HG03103 (cell line): Measurements from ENCODE around the gene FLNC.

ENCODE experiments used
- ATAC-seq: cut with Tn5 transposase; IDR thresholded peaks from one replicate; pipeline ENCODE4 v1.9.1; 2021; ENCODE audit warnings: low read depth; ENCODE audit not compliant: unreplicated experiment

Gene FLNC

DNA sequence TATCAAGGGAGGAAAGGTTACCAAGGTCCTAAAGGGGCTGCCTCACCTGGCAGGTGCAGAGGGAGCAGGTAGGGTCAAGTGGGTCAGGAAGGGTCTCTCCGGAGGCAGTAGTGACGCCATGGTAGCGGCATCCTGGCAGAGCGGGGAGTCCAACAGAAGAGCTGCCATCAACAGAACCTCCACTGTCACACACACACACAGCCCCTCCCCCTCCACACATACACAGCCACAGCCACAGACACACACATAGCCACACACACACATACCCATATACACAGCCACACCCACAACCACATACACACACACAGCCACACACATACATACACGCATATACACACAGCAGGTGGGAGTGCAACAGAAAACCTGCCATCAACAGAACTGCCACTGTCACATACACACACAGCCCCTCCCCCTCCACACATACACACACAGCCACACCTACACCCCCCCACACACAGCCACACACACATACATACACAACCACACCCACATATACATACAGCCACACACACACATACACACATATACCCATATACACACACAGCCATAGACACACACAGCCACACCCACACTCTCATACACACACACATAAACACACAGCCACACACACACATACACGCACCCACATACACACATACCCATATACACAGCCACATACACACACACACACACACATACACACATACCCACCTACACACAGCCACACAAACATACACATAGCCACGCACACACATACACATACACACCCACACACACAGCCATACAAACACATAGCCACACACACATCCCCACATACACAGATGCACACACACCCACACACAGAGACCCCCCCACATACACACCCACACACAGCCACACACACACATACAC is 57.2 kb downstream of the FLNC start:
- ATAC-seq: no peak

DNA sequence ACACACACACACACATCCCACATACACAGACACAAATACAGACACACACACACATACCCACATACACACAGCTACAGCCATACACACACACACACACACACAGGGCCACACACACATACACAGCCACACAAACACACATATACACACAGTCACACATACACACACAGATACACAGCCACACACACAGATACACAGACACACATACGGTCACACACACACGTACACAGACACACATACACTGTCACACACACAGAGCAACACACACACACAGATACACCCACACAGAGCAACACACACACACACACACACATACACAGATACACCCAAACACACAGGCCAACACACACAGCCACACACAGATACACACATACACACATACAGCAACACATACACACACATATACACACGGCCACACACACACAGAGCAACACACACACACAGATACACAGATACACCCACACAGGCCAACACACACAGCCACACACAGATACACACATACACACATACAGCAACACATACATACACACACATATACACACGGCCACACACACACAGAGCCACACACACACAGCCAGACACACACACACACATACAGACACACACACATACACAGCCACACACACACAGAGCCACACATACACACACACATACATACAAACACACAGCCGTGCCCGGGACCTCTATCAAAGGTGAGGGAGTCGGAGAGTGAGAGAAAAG is 58.0 kb downstream of the FLNC start:
- ATAC-seq: no peak

DNA sequence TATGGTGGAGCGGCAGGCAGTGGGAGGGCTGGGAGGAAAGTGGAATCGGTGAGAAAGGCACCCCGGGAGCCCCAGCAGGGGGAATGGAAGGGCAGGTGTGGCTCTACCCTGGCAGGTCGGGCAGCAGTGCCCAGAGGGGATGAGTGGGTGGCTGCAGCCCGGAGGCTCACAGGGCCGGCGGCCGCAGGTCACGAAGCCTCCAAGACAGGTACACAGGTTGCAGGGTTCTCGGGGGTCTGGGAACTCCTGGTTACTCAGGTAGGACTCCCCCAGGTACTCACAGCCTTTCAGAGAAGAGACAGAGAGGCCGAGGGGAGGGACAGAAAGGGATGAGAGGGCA is 58.5 kb downstream of the FLNC start:
- ATAC-seq: no peak

DNA sequence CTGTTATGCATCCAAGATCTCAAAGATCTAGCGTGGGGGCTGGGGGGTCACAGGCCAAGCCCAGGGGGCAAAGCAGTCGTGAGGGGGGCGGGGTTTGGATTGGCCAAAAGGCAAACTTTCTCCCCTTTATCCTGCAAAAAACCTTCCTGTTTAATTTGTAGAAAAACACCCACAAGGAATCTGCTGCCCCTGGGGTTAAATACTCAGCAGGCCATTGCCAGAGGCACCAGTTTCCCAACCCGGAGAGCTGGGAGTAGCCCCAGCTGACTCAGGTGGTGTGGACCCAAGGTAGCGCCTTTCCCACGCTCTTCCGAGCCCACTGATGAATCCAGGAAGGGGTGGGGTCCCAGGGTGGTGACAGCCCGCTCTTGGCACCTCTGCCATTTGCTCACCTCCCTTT is 58.9 kb downstream of the FLNC start:
- no peak for ATAC-seq

DNA sequence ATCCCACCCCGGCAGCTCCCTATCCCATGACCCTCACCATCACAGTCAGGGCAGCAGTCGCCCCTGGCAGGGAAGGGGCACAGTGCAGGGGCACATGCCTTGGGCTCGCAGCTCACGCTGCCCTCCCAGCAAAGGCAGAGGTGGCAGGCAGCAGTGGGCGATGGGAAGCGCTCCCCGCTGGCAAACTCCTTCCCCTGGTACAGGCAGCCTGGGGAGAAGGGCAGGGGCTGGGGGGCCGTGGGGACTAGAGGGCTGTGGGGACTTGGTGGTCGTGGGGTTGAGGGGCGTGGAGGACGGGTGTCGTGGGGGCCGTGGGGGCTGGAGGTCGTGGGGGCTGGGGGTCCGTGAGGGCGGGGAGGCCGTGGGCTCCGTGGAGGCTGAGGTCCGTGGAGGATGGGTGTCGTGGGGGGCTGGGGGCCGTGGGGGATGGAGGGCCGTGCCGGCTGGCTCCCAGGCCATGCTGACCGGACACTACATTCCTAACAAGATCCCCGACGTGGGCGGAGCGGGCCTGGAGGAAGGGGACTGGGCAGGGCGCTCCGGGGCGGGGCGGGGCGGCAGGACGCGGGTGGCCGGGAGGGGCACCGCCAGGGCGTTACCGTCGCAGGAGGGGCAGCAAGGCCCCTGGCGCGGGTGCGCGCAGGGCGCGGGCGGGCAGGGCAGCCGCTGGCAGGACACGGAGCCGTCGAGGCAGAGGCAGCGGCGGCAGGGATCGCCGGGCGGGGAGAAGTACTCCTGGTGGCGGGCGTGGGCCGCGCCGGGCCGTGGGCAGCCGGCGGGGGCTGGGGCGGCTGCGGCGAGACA is 60.3 kb downstream of the FLNC start:
- no peak for ATAC-seq

DNA sequence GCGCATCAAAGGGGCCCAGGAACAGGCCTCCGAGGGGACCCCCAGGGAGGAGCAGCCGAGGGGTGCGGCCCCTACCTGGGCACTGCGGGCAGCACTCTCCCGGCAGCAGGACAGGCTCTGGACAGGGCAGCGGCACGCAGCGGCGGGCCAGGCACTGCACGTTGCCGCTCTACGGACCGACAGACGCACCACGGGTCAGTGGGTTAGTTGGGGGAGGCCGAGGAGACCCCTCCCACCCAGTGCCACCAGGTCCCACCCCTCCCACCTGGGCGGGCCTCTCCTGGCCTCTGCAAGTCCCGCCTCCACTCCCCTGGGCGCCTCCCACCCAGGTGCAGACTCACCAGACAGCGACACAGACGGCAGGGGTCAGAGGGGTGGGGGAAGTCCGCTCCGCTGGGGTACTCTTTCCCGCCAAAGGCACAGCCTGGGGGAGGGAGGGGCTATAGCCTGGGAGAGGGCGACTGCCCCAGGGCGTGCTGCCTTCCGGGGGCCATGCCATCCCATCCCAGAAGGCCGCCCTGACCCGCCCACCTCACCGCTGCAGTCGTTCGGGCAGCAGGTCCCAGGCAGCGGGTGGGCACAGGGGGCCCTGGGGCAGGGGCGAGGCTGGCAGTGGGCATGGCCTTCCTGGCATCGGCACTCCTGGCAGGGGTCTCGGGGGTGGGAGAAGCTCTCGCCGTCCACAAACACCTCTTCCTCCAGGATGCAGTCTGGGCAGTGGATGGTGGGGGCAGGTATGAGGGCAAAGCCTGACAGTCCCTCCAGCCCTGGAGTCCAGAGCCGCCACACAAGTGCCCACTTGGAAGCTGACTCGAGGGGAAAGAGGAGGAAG is 61.1 kb downstream of the FLNC start:
- no peak for ATAC-seq

DNA sequence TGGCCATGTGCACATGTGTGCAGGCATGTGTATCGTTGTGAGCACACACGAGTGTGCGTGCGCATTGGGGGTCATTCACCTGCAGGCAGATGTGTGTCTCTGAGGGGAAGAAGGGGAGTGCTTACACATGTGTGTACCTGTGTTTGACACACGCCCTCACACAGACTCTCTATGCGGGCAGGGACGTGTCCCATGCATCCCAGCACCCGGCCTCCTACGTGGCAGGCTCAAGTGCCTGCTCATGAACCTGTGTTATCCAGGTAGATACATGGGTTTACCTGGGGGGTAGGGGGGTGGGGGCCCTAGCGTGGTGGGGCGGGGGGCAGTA is 61.7 kb downstream of the FLNC start:
- ATAC-seq: no peak

DNA sequence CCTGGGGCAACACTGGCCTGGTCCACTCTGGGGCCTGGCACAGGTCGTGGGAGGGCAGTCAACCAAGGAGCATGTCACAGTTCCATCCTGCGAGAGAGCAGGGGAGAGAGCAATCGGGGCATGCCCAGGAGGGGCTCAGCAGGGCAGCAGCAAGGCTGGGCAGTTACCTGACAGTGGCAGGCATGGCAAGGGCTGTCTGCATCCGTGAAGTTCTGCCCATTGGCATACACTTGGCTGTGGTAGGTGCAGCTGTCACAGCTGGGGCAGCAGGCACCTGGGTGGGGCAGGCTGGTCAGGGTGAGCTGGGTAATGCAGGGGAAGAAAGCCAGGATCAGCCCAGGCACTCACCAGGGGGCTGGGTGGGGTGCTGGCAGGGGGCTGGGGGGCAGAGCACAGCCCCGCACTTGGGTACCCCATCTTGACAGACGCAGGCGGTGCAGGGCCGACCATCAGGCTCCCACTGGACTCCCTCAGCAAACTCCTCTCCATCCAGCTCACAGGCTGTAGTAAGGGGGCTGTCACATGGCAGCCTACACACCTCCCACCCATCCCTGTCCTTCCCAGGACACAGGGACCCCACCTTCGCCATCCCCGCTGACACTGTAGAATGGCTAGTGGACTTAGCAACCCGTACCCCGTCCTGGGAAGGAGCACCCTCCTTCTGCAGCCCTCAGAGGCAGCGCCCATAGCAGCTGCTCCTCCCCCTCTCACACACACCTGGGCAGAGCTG is 62.5 kb downstream of the FLNC start:
- ATAC-seq: no peak

DNA sequence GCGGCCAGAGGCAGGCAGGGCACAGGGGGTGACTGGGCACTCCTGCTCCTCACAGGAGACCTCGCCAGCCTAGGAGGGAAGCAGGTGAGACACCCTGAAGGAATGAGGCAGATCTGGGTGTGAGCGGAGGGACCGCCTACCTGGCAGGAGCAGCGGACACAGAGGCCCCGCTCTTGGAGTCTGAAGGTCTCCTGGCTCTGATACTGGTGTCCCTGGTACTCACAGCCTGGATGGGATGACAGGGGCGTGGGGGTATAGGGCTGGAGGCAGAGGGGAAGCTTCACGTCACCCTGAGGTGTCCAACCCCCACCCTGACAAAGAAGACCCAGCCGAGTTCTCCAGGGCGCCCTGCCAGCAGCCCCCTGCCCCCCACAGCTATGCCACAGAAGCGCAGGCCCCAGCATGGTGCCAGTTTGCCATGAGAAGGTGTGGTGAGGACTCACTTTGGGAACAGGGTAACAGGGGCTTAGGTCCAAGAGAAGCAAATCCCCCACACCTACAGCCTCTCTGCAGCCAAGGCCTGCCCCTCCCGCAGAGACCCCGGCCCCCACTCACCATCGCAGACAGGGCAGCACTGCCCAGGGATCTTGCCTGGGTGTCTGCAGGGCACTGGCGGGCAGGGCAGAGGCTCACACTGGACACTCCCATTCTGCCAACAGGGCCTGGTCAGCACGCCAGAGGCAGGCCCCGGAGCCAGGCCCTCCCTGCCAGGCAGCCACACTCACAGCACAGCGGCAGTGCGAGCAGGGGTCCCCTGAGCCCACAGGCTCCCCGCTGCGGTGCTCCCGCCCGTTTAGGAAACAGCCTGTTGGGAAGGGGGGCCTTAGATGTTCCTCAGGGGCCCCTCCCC is 63.3 kb downstream of the FLNC start:
- ATAC-seq: no peak

DNA sequence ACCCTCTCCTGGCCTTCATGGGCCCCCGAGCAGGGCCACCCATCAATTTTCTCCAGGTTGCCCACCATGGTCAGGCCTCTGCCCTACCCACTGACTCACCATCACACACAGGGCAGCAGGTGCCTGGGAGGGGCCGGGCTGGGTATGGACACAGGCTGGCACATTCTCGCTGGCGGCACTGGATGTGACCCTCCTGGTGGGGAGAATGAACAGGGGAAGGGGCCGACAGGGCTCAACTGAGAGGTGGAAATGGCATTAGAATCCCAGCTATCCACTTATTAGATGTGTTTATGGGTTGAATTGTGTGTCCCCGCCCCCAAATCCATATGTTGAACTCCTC is 63.9 kb downstream of the FLNC start:
- ATAC-seq: no peak

DNA sequence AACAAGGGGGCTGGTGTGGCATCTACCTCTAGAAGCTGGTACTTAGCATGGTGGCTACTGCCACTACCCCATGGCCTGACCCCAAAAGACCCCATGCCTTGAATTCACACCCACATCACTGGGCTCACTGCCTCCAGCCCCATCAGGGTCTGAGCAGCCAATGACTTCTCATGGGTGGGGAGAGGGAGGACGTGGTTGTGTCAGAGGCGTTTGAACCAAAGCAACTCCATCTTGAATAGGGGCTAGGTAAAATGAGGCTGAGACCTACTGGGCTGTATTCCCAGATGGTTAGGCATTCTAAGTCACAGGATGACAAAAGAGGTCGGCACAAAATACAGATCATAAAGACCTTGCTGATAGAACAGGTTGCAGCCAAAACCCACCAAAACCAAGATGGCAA is 65.1 kb downstream of the FLNC start:
- no peak for ATAC-seq

DNA sequence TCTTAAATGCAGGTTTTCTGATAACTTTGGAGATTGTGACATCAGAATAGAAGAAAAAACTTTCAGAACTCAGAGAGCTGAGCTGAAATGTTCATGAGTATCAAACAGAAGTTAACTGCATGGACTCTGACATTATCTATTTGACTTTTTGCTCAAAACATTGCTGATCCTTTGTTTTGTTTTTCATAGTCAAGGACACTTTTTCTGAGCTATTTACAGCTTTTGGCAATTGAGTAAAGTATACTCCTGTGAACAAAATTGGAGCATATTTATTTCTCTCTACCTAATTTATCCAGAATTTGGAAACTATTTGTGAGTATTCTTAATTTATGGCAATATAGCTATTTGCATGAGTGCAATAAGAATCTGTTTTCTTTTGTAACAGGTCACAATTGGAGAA is 69.2 kb downstream of the FLNC start:
- no peak for ATAC-seq

DNA sequence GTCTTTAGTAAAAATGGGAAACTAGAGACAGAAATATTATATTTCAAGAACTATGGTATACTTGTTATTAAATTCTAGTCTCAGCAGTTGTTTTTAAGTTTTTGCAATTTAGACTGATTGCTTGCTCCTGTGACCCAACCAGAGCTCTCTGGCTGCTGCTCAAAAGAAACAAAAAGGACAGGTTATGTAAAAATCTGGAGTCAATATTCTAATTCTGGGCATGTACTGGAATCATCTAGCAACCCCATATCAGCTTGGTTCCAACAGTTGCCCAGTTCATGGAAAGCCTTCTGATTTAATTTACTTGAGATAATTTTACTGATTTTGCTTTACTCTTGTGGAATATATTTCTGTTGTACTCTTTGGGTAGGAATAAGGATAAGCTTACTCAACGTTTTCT is 70.0 kb downstream of the FLNC start:
- no peak for ATAC-seq

DNA sequence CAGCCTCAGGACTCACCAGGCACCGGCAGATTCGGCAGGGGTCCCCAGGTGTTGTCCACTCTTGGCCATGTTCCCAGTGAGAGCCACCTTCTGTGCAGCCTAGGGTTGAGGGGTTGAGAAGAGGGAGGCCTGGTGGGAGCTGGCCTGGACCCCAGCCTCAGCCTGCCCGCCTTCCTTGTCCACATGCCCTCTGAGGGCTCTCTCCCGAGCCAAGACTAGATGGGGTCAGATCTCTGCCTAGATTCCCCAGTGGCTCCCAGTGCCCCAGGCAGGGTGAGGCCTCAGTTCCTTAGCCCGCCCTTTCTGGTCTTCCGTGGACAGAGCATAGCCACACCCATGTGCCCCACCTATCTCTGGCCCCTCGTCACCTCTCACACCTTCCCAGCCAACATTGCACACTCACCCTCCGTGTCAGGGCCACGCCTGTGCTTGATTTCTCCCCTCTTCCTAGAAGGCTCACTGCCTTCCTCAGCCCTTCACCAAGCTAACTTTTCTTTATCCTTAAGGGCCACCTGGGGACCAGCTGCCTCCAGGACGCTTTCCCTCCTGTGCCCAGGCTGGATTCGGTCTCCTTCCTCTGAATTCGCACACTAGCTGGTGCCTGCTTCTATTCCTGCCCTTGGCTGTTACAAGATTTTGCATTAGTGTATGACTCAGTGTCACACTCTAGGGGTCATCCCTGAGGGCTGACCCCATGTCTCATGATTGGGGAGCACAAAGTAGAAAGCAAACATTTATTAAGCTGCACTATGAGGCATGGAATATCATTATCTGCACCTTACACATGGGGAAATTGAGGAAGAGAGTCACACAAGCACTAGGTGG is 72.8 kb downstream of the FLNC start:
- ATAC-seq: no peak

DNA sequence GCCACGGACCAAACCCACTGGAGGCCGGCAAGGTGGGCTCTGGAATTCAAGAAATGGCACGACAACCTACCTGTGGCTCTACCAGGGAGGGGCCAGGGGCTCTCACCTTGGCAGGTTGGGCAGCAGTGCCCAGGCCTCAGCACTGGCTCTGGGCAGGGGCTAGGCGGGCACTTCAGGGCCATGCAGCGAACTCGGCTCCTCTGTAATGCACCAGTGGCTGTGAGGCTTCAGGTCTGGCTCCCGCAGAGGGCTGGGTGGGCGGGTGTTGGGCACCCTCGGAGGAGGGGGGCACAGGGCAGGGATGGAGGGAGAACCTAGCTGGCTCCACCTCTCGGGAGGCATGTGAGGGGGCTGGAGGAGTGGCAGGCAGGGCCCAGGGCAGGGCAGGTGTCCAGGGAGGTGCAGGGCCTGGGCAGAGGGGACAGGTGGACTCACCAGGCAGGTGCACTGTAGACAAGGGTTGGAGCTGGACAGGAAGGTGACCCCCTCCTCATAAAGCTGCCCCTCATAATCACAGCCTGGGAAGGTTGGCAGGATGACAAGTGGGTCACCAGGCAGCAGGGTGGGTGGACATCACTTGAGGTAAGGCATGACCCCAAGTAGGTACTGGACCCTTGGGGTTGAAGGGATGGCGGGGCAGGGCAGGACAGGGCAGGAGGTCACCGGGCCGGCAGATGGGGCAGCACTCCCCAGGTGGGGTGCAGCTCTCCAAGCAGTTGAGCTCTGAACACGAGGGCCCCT is 73.6 kb downstream of the FLNC start:
- ATAC-seq: no peak

DNA sequence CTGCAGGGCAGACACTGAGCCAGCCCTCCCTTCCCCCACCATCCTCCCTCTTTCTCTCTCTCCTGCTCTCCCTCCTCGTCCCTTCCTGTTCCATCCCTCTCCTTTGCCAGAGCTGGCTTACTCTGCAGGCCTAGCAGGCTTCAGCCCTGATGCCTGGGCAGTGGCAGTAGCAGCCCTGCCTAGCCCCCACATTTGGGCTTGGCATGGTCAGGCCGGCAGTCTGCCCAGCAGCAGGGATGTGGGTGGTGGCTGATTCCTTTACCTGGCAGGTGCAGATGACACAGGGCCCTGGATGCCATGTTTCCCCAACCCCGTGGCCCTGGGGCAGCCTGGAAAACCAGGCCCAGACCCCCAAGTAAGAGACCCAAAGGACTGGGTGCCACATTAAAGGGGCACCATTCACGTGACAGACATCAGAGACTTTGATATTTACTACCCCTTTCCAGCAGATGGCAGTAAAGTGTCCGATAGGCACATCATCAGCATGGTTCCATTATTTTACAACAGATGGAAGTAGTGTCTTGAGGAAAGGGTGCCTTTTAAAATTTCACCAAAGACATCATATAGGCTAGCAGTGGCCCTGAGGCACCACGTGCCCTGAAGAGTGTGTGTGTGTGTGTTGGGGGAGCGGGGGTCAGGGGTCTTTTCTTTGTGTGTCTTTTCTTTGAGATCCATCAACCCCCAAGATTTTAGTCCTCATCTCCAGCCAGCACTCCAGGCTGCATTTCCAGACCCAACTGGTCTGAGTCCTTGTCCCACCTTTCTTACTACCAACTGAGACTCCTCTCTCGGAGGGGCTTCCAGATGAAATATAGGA is 74.4 kb downstream of the FLNC start:
- peak; percentile 54 for ATAC-seq
